PC-3 (cell line): Measurements from ENCODE around the gene PITRM1. TPM values are rescaled to one million over a fixed set of nuclear protein-coding genes. Genes with fewer than 3 reads are reported as not detected.

ENCODE experiments used
- ATAC-seq: fragments of 200-7000 bp; cut with Tn5 transposase; 2 replicates; pipeline ENCODE4 v1.9.1; 2020; ENCODE audit warnings: mild to moderate bottlenecking, moderate library complexity
- BruUV-seq: library from RNA; stranded (reverse); fragments of 400-500 nt; replicated peaks from 2 replicates; lab custom pipeline; 2021; lab: Mats Ljungman, UMichigan
- CTCF ChIA-PET: fragments of 300-600 bp; sonication (Branson Sonifier 250); formaldehyde crosslinking; loops from one replicate; lab custom pipeline; 2022; ENCODE audit warnings: antibody characterized with exemption; lab: Charles Lee
- POLR2A ChIA-PET: fragments of 300-600 bp; sonication (Branson Sonifier 250); formaldehyde crosslinking; loops from one replicate; lab custom pipeline; 2022; ENCODE audit warnings: antibody characterized with exemption; ENCODE audit not compliant: unreplicated experiment; lab: Charles Lee
- DNase-seq: peaks from one replicate; pipeline ENCODE4 v3.0.0-alpha.2; 2015
- H2AFZ ChIP-seq: fragments of 300-600 bp; sonication (generic); 2 replicates; pipeline ENCODE4 v1.6.0; 2016; ENCODE audit warnings: antibody characterized with exemption, low read length
- H3F3A ChIP-seq: fragments of 300-600 bp; sonication (generic); one replicate; pipeline ENCODE4 v1.6.0; 2017; ENCODE audit warnings: antibody characterized with exemption, low read length, control low read depth, mild to moderate bottlenecking; ENCODE audit not compliant: unreplicated experiment
- H3K27ac ChIP-seq: fragments of 300-600 bp; sonication (generic); 2 replicates; pipeline ENCODE4 v1.5.1; 2016; ENCODE audit warnings: mild to moderate bottlenecking, low read length
- H3K27me3 ChIP-seq: fragments of 300-600 bp; sonication (generic); 2 replicates; pipeline ENCODE4 v1.6.1; 2016; ENCODE audit warnings: low read length, mixed read lengths
- H3K36me3 ChIP-seq: fragments of 300-600 bp; sonication (generic); 2 replicates; pipeline ENCODE4 v1.6.1; 2016; ENCODE audit warnings: low read depth, mixed run types, low read length, mixed read lengths
- H3K4me1 ChIP-seq: fragments of 300-600 bp; sonication (generic); 2 replicates; pipeline ENCODE4 v1.5.1; 2016; ENCODE audit warnings: low read length; ENCODE audit not compliant: insufficient read depth
- H3K4me2 ChIP-seq: fragments of 300-600 bp; sonication (generic); 2 replicates; pipeline ENCODE4 v1.6.0; 2016; ENCODE audit warnings: low read length
- H3K4me3 ChIP-seq: fragments of 300-600 bp; sonication (generic); 2 replicates; pipeline ENCODE4 v1.5.1; 2016; ENCODE audit warnings: mild to moderate bottlenecking, low read length, mixed read lengths
- H3K79me2 ChIP-seq: fragments of 300-600 bp; sonication (generic); 2 replicates; pipeline ENCODE4 v1.6.1; 2017; ENCODE audit warnings: low read length, mixed read lengths
- H3K9ac ChIP-seq: fragments of 300-600 bp; sonication (generic); 2 replicates; pipeline ENCODE4 v1.6.0; 2016; ENCODE audit warnings: mild to moderate bottlenecking, low read length
- H3K9me2 ChIP-seq: fragments of 300-600 bp; sonication (generic); replicated peaks from 2 replicates; pipeline ENCODE4 v1.6.1; 2016; ENCODE audit warnings: mixed run types, low read length, mixed read lengths
- H3K9me3 ChIP-seq: fragments of 300-600 bp; sonication (generic); 2 replicates; pipeline ENCODE4 v1.6.1; 2016; ENCODE audit warnings: low read length, mixed read lengths
- H4K20me1 ChIP-seq: fragments of 300-600 bp; sonication (generic); 2 replicates; pipeline ENCODE4 v1.6.1; 2016; ENCODE audit warnings: low read length, mixed read lengths
- EZH2 ChIP-seq: fragments of 300-600 bp; sonication (generic); IDR thresholded peaks from one replicate; pipeline ENCODE4 v1.6.1; 2017; ENCODE audit warnings: antibody characterized with exemption, mild to moderate bottlenecking, low read length; ENCODE audit not compliant: unreplicated experiment
- EZH2phosphoT487 ChIP-seq: fragments of 300-600 bp; sonication (generic); IDR thresholded peaks from 2 replicates; pipeline ENCODE4 v1.6.1; 2018; ENCODE audit warnings: mild to moderate bottlenecking, antibody characterized with exemption, low read length, borderline replicate concordance
- intact Hi-C: fragments of 100-400 bp; cut with micrococcal nuclease; formaldehyde crosslinking; loops from 2 replicates; pipeline ENCODE4 v1.9.0; 2023
- total RNA-seq: library from RNA; depleted of rRNA; stranded (reverse); fragments of >200 nt; gene quantifications from 2 replicates; pipeline ENCODE4 v1.2.3, GENCODE V29; 2014
- TF ChIP-seq, protein P1 (sequence below): fragments of 300-600 bp; sonication (generic); conservative IDR thresholded peaks from 2 replicates; pipeline ENCODE4 v1.5.1; 2017; ENCODE audit warnings: antibody characterized with exemption, low read depth, mild to moderate bottlenecking, low read length

PITRM1 gene
- total RNA-seq, 1 experiment from 2014 or later, result 73.2 TPM

- no peaks in the 10 kb centered on the region for H3K27me3 ChIP-seq
- H3K9ac ChIP-seq, result no peak overlapping the region
- H3K79me2 ChIP-seq, result no peaks in the 10 kb centered on the region
- intact Hi-C loops, result no loop called here
- H3K27ac ChIP-seq, result 0 out of 2 replicates have a peak overlapping the region, but pooled peaks have one; percentile 14
- no peaks in the 10 kb centered on the region for H4K20me1 ChIP-seq
- no peak overlapping the region for H3K4me2 ChIP-seq
- ChIA-PET CTCF (no interaction called here), POLR2A (no interaction called here)
- peaks cover 8% of the 10 kb centered on the region; the same call in 1 of the 2 replicates for H3K4me1 ChIP-seq
- H3K9me2 ChIP-seq, result no peaks in the 10 kb centered on the region
- no peak for TF ChIP-seq EZH2
- no peak for TF ChIP-seq EZH2phosphoT487
- TF ChIP-seq, protein P1, sequence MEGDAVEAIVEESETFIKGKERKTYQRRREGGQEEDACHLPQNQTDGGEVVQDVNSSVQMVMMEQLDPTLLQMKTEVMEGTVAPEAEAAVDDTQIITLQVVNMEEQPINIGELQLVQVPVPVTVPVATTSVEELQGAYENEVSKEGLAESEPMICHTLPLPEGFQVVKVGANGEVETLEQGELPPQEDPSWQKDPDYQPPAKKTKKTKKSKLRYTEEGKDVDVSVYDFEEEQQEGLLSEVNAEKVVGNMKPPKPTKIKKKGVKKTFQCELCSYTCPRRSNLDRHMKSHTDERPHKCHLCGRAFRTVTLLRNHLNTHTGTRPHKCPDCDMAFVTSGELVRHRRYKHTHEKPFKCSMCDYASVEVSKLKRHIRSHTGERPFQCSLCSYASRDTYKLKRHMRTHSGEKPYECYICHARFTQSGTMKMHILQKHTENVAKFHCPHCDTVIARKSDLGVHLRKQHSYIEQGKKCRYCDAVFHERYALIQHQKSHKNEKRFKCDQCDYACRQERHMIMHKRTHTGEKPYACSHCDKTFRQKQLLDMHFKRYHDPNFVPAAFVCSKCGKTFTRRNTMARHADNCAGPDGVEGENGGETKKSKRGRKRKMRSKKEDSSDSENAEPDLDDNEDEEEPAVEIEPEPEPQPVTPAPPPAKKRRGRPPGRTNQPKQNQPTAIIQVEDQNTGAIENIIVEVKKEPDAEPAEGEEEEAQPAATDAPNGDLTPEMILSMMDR, result no peak
- no peaks in the 10 kb centered on the region for H3K9me3 ChIP-seq
- BruUV-seq, result no TSS peak
- DNase-seq, result no peak
- H2AFZ ChIP-seq, result no peak overlapping the region
- H3F3A ChIP-seq, result no peaks in the 10 kb centered on the region
- ATAC-seq, result no peak
- no peaks in the 10 kb centered on the region; the same call in 1 of the 2 replicates for H3K36me3 ChIP-seq
- H3K4me3 ChIP-seq, result no peak overlapping the region
These were observed 50.5 kb downstream of the PITRM1 start for GRCh38 chr10:3122034-3122433.

DNA sequence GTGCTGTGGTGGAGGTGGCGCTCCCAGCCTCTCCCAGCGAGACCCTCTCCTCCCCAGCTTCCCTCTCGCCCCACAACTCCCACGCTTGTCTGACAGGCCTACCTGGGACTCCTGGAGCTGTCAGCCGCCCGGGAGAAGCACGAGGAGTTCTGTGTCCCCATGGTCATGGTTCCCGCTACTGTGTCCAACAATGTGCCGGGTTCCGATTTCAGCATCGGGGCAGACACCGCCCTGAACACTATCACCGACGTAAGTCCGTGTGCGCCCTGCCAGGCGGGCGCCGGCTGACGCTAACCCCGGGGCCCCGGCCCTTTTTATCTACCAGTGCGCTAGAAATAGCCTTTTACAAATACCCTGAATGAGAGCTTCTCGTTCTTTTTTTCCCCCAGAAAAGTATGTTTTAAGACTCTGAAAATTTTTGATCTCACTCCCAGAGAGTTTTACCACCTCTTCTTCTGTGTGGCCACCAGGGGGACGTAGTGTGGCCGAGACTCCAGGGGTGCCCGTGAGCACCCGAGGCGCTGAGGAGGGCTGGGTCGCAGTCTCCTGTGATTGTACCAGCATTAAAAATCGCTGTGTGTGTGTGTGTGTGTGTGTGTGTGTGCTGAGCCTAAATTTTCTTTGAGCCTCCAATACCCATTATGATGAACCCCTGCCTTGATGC is 52.7 kb downstream of the PITRM1 start:
- intact Hi-C loops, result no loop called here
- no peak overlapping the region for H2AFZ ChIP-seq

More for the DNA sequence above, 52.7 kb downstream of the PITRM1 start:
- Histone ChIP-seq H3F3A (no peaks in the 10 kb centered on the region), H3K79me2 (no peaks in the 10 kb centered on the region), H3K27me3 (no peaks in the 10 kb centered on the region), H3K36me3 (no peaks in the 10 kb centered on the region; the same call in 1 of the 2 replicates), H3K9me3 (no peaks in the 10 kb centered on the region), H3K9me2 (no peaks in the 10 kb centered on the region), H3K27ac (no peak overlapping the region), H3K9ac (no peak overlapping the region), H4K20me1 (no peaks in the 10 kb centered on the region), H3K4me2 (no peak overlapping the region), H3K4me3 (no peak overlapping the region), H3K4me1 (peaks cover 8% of the 10 kb centered on the region; the same call in 1 of the 2 replicates)
- CTCF ChIA-PET, result interaction anchor here (0.6 kb wide), 1 partner anchor 49 kb away, joined by 4 read pairs; no protein-coding TSS in a partner anchor
- ATAC-seq (peak; percentile 23; the same call in 1 of the 2 replicates), DNase-seq (peak; percentile 7)
- TF ChIP-seq, protein P1, result peak; percentile 58
- TF ChIP-seq EZH2, result no peak
- POLR2A ChIA-PET, result no interaction called here
- BruUV-seq, result no TSS peak
